Activated T-cell treated with anti-CD3 and anti-CD28 coated beads, Interleukin-2, amount 50 U/mL, for 24 hours (primary cell): ENCODE data around the gene UBTD1.

ENCODE experiments used
- DNase-seq: peaks from one replicate; pipeline ENCODE4 v3.0.0-alpha.2; 2020
- H3K27ac Mint-ChIP-seq: 2 replicates; pipeline ENCODE4 v1.8.0; 2020; ENCODE audit warnings: mild to moderate bottlenecking, mixed read lengths
- H3K27me3 Mint-ChIP-seq: 2 replicates; pipeline ENCODE4 v1.8.0; 2020; ENCODE audit warnings: mixed read lengths
- H3K36me3 Mint-ChIP-seq: 2 replicates; pipeline ENCODE4 v1.8.0; 2020; ENCODE audit warnings: low read depth, mixed read lengths
- H3K4me1 Mint-ChIP-seq: 2 replicates; pipeline ENCODE4 v1.8.0; 2020; ENCODE audit warnings: low read depth, mixed read lengths
- H3K4me3 Mint-ChIP-seq: 2 replicates; pipeline ENCODE4 v1.8.0; 2020; ENCODE audit warnings: mild to moderate bottlenecking, moderate library complexity, mixed read lengths
- H3K9me3 Mint-ChIP-seq: 2 replicates; pipeline ENCODE4 v1.8.0; 2020; ENCODE audit warnings: mixed read lengths

The UBTD1 gene

GRCh38 chr10:97531401-97531986 lies 32.8 kb downstream of the UBTD1 start:
- Mint-ChIP-seq H3K4me1 (no peaks in the 10 kb centered on the region), H3K9me3 (no peaks in the 10 kb centered on the region), H3K27ac (no peak overlapping the region), H3K27me3 (no peaks in the 10 kb centered on the region), H3K4me3 (no peak overlapping the region), H3K36me3 (no peaks in the 10 kb centered on the region)
- DNase-seq: no peak

- no peak for DNase-seq
- no peaks in the 10 kb centered on the region for H3K27me3 Mint-ChIP-seq
- H3K9me3 Mint-ChIP-seq: no peaks in the 10 kb centered on the region
- H3K36me3 Mint-ChIP-seq: no peaks in the 10 kb centered on the region
- no peaks in the 10 kb centered on the region for H3K4me1 Mint-ChIP-seq
- H3K27ac Mint-ChIP-seq: no peak overlapping the region
- H3K4me3 Mint-ChIP-seq: no peak overlapping the region
These were observed 34.4 kb downstream of the UBTD1 start for GRCh38 chr10:97532935-97533671.

GRCh38 chr10:97533888-97534287 lies 35.2 kb downstream of the UBTD1 start:
- no peak overlapping the region for H3K4me3 Mint-ChIP-seq
- no peaks in the 10 kb centered on the region for H3K4me1 Mint-ChIP-seq
- H3K36me3 Mint-ChIP-seq: no peaks in the 10 kb centered on the region
- no peaks in the 10 kb centered on the region for H3K9me3 Mint-ChIP-seq
- H3K27me3 Mint-ChIP-seq: no peaks in the 10 kb centered on the region
- DNase-seq: no peak
- H3K27ac Mint-ChIP-seq: no peak overlapping the region

- no peak overlapping the region for H3K4me3 Mint-ChIP-seq
- H3K27me3 Mint-ChIP-seq: no peaks in the 10 kb centered on the region
- H3K27ac Mint-ChIP-seq: no peak overlapping the region
- H3K4me1 Mint-ChIP-seq: no peaks in the 10 kb centered on the region
- no peaks in the 10 kb centered on the region for H3K9me3 Mint-ChIP-seq
- no peaks in the 10 kb centered on the region for H3K36me3 Mint-ChIP-seq
- DNase-seq: peak; percentile 50
These were observed 36.1 kb downstream of the UBTD1 start for GRCh38 chr10:97534746-97535367.

GRCh38 chr10:97537186-97537869 lies 38.6 kb downstream of the UBTD1 start:
- Mint-ChIP-seq H3K4me1 (peaks cover 10% of the 10 kb centered on the region), H3K36me3 (no peaks in the 10 kb centered on the region), H3K9me3 (no peaks in the 10 kb centered on the region), H3K4me3 (no peak overlapping the region), H3K27ac (no peak overlapping the region), H3K27me3 (no peaks in the 10 kb centered on the region)
- DNase-seq: no peak

- no peak for DNase-seq
- Mint-ChIP-seq H3K36me3 (no peaks in the 10 kb centered on the region), H3K4me1 (peaks cover 20% of the 10 kb centered on the region), H3K27me3 (no peaks in the 10 kb centered on the region), H3K9me3 (no peaks in the 10 kb centered on the region), H3K27ac (no peak overlapping the region), H3K4me3 (no peak overlapping the region)
These were observed 39.7 kb downstream of the UBTD1 start for GRCh38 chr10:97538411-97538810.

- Mint-ChIP-seq H3K27ac (no peak overlapping the region), H3K36me3 (no peaks in the 10 kb centered on the region), H3K4me3 (no peak overlapping the region), H3K27me3 (no peaks in the 10 kb centered on the region), H3K9me3 (no peaks in the 10 kb centered on the region), H3K4me1 (peaks cover 25% of the 10 kb centered on the region)
- no peak for DNase-seq
These were observed 40.1 kb downstream of the UBTD1 start for GRCh38 chr10:97538839-97539238.

- Mint-ChIP-seq H3K4me1 (peaks cover 25% of the 10 kb centered on the region), H3K27me3 (no peaks in the 10 kb centered on the region), H3K36me3 (no peaks in the 10 kb centered on the region), H3K4me3 (no peak overlapping the region), H3K27ac (no peak overlapping the region), H3K9me3 (no peaks in the 10 kb centered on the region)
- DNase-seq: no peak
These were observed 40.9 kb downstream of the UBTD1 start for GRCh38 chr10:97539523-97540200.

- Mint-ChIP-seq H3K36me3 (no peaks in the 10 kb centered on the region), H3K27me3 (no peaks in the 10 kb centered on the region), H3K9me3 (no peaks in the 10 kb centered on the region), H3K27ac (no peak overlapping the region), H3K4me3 (no peak overlapping the region), H3K4me1 (peaks cover 26% of the 10 kb centered on the region)
- no peak for DNase-seq
These were observed 42.2 kb downstream of the UBTD1 start for GRCh38 chr10:97540669-97541500.

- peak overlapping the region; percentile 75 for H3K27ac Mint-ChIP-seq
- peaks cover 26% of the 10 kb centered on the region for H3K4me1 Mint-ChIP-seq
- no peaks in the 10 kb centered on the region for H3K27me3 Mint-ChIP-seq
- no peak overlapping the region for H3K4me3 Mint-ChIP-seq
- H3K9me3 Mint-ChIP-seq: no peaks in the 10 kb centered on the region
- H3K36me3 Mint-ChIP-seq: no peaks in the 10 kb centered on the region
- DNase-seq: peak; percentile 65
These were observed 43.7 kb downstream of the UBTD1 start for GRCh38 chr10:97542169-97543024.

GRCh38 chr10:97543025-97543546 lies 44.4 kb downstream of the UBTD1 start:
- DNase-seq: peak; percentile 73
- no peak overlapping the region for H3K4me3 Mint-ChIP-seq
- H3K4me1 Mint-ChIP-seq: peaks cover 26% of the 10 kb centered on the region
- H3K27me3 Mint-ChIP-seq: no peaks in the 10 kb centered on the region
- no peaks in the 10 kb centered on the region for H3K36me3 Mint-ChIP-seq
- H3K9me3 Mint-ChIP-seq: no peaks in the 10 kb centered on the region
- H3K27ac Mint-ChIP-seq: peak overlapping the region; percentile 75

- H3K9me3 Mint-ChIP-seq: no peaks in the 10 kb centered on the region
- H3K4me1 Mint-ChIP-seq: peaks cover 23% of the 10 kb centered on the region
- no peak overlapping the region for H3K4me3 Mint-ChIP-seq
- DNase-seq: no peak
- H3K27me3 Mint-ChIP-seq: no peaks in the 10 kb centered on the region
- no peak overlapping the region for H3K27ac Mint-ChIP-seq
- no peaks in the 10 kb centered on the region for H3K36me3 Mint-ChIP-seq
These were observed 47.9 kb downstream of the UBTD1 start for GRCh38 chr10:97546456-97547270.
